CD14-positive monocyte (primary cell): ENCODE results near the gene HABP4. TPM values are rescaled to one million over a fixed set of nuclear protein-coding genes. Genes with fewer than 3 reads are reported as not detected.
A peak's percentile ranks its signal among the peaks of the same experiment; 100 is the strongest.

Source experiments
- DNase-seq, 3 donors: peaks; one replicate each; pipeline ENCODE4 v3.0.0-alpha.2; 2011 to 2022
- H2AFZ ChIP-seq: 2 replicates; pipeline ENCODE4 v1.6.0; 2012; ENCODE audit warnings: mild to moderate bottlenecking, low read depth, low read length, inconsistent platforms; ENCODE audit not compliant: insufficient read depth, poor library complexity, severe bottlenecking
- H3K27ac ChIP-seq, 2 donors: 1 replicate in 1 of 2; 2 replicates in 1 of 2; pipeline ENCODE4 v1.5.1; 2012 to 2013; ENCODE audit warnings: low read length in 2 of 2, control low read depth in 1 of 2, inconsistent platforms in 1 of 2, low read depth in 1 of 2, mild to moderate bottlenecking in 1 of 2
- H3K27me3 ChIP-seq, 2 donors: one replicate each; pipeline versions ENCODE4 v1.6.0 to v1.6.1; 2011 to 2013; ENCODE audit warnings: low read length in 2 of 2; ENCODE audit not compliant: control insufficient read depth in 2 of 2, insufficient read depth in 2 of 2
- H3K36me3 ChIP-seq, 2 donors: replicated peaks in 1 of 2; 1 replicate in 1 of 2; 2 replicates in 1 of 2; pipeline versions ENCODE4 v1.5.1 to v1.6.1; 2012 to 2013; ENCODE audit warnings: low read length in 2 of 2, control low read depth in 1 of 2, inconsistent platforms in 1 of 2, mild to moderate bottlenecking in 1 of 2; ENCODE audit not compliant: insufficient read depth in 2 of 2, control insufficient read depth in 1 of 2
- H3K4me1 ChIP-seq, 2 donors: 1 replicate in 1 of 2; 2 replicates in 1 of 2; pipeline versions ENCODE4 v1.5.1 to v1.6.1; 2012 to 2013; ENCODE audit warnings: low read length in 2 of 2, control low read depth in 1 of 2, inconsistent platforms in 1 of 2, mild to moderate bottlenecking in 1 of 2, moderate library complexity in 1 of 2; ENCODE audit not compliant: insufficient read depth in 2 of 2, control insufficient read depth in 1 of 2
- H3K4me2 ChIP-seq: replicated peaks from 2 replicates; pipeline ENCODE3; 2012; ENCODE audit warnings: low read length, moderate library complexity, mild to moderate bottlenecking; ENCODE audit not compliant: poor library complexity, severe bottlenecking; ENCODE audit errors: extremely low read depth
- H3K4me3 ChIP-seq, 3 experiments: fragments of 200-600 bp in 1 of 3; sonication (generic) in 1 of 3; replicated peaks in 1 of 3; 1 replicate in 2 of 3; 2 replicates in 1 of 3; pipeline ENCODE4 v1.5.1; 2011 to 2013; ENCODE audit warnings: low read length in 3 of 3, mild to moderate bottlenecking in 3 of 3, control low read depth in 2 of 3, low read depth in 2 of 3, inconsistent platforms in 1 of 3, moderate library complexity in 1 of 3
- H3K79me2 ChIP-seq: 2 replicates; pipeline ENCODE4 v1.6.0; 2012; ENCODE audit warnings: mild to moderate bottlenecking, control low read depth, inconsistent platforms, low read length, moderate library complexity; ENCODE audit not compliant: insufficient read depth
- H3K9ac ChIP-seq: 2 replicates; pipeline ENCODE4 v1.6.0; 2017; ENCODE audit warnings: low read length, mild to moderate bottlenecking; ENCODE audit not compliant: insufficient read depth, poor library complexity, severe bottlenecking
- H3K9me3 ChIP-seq, 2 donors: replicated peaks in 1 of 2; 1 replicate in 1 of 2; 2 replicates in 1 of 2; pipeline versions ENCODE4 v1.5.1 to v1.6.1; 2012 to 2013; ENCODE audit warnings: low read length in 2 of 2, control low read depth in 1 of 2; ENCODE audit not compliant: control insufficient read depth in 1 of 2, insufficient read depth in 1 of 2
- H4K20me1 ChIP-seq: 2 replicates; pipeline ENCODE4 v1.6.0; 2012; ENCODE audit warnings: mild to moderate bottlenecking, low read length, control low read depth, moderate library complexity; ENCODE audit not compliant: insufficient read depth
- H3K27ac Mint-ChIP-seq, 7 donors: one replicate each; pipeline ENCODE4 v1.8.0; 2020; ENCODE audit warnings: mild to moderate bottlenecking in 7 of 7, mixed read lengths in 7 of 7, moderate library complexity in 6 of 7, inconsistent platforms in 2 of 7
- H3K27me3 Mint-ChIP-seq, 3 donors: one replicate each; pipeline ENCODE4 v1.8.0; 2021 to 2022; ENCODE audit warnings: low read depth in 3 of 3, mild to moderate bottlenecking in 3 of 3, mixed read lengths in 3 of 3, moderate library complexity in 3 of 3, inconsistent platforms in 1 of 3
- H3K36me3 Mint-ChIP-seq, 2 donors: one replicate each; pipeline ENCODE4 v1.8.0; 2020; ENCODE audit warnings: mixed read lengths in 2 of 2, inconsistent platforms in 1 of 2, mild to moderate bottlenecking in 1 of 2
- H3K4me1 Mint-ChIP-seq: one replicate; pipeline ENCODE4 v1.8.0; 2020; ENCODE audit warnings: mild to moderate bottlenecking, mixed read lengths
- H3K4me3 Mint-ChIP-seq, 2 donors: one replicate each; pipeline ENCODE4 v1.8.0; 2020; ENCODE audit warnings: mild to moderate bottlenecking in 2 of 2, mixed read lengths in 2 of 2, moderate library complexity in 1 of 2
- H3K9me3 Mint-ChIP-seq, 7 donors: one replicate each; pipeline ENCODE4 v1.8.0; 2020 to 2022; ENCODE audit warnings: mixed read lengths in 7 of 7, mild to moderate bottlenecking in 6 of 7, moderate library complexity in 6 of 7, inconsistent platforms in 2 of 7
- CTCF ChIP-seq: fragments of 200-600 bp; IDR thresholded peaks from one replicate; pipeline ENCODE4 v1.8.0; 2022; ENCODE audit warnings: antibody characterized with exemption, mild to moderate bottlenecking
- WGBS: methylation state at CpG from one replicate; pipeline ENCODE4 v1.1.5; 2013; ENCODE audit warnings: missing lambda C conversion rate; ENCODE audit not compliant: insufficient coverage; 5-methylcytosine and 5-hydroxymethylcytosine counted together
- intact Hi-C, 2 donors: fragments of 100-400 bp; cut with micrococcal nuclease; formaldehyde crosslinking; loops; one replicate each; pipeline versions ENCODE4 v1.15.0 to v1.15.1; 2023
- polyA minus RNA-seq: library from RNA; depleted of rRNA, polyadenylated mRNA; stranded (reverse); fragments of >200 nt; gene quantifications from 2 replicates; pipeline ENCODE4 v1.2.3, GENCODE V29; 2012
- polyA plus RNA-seq, 3 donors: library from polyadenylated mRNA; depleted of rRNA in 1 of 3; unstranded in 2 of 3; stranded (reverse) in 1 of 3; fragments of 300-500 nt in 2 of 3; fragments of >200 nt in 1 of 3; fragmentation: Illumina TruSeq in 2 of 3; gene quantifications; 1 replicate in 2 of 3; 2 replicates in 1 of 3; pipeline ENCODE4 v1.2.3, GENCODE V29; 2012 to 2021
- total RNA-seq, 12 experiments: library from RNA in 1 of 12; stranded (reverse) in 1 of 12; fragments of 120-200 nt in 1 of 12; gene quantifications; one replicate each; pipeline ENCODE4 v1.2.4 and lab custom pipeline; 2013 to 2026; ENCODE audit warnings: mixed read lengths in 6 of 12, inconsistent platforms in 1 of 12

Gene HABP4
- 1.2 TPM for total RNA-seq (2013)
- polyA plus RNA-seq (under 1 TPM; 0.54 to 0.97 (median 0.68) TPM), polyA minus RNA-seq (0.55 and 0.88 TPM in 2 replicates), total RNA-seq (lab: John Stamatoyannopoulos, UW) (0.41 to 3.7 (median 1.6) reads per million in 11 experiments)

GRCh38 chr9:96449845-96450612 lies at the start of gene HABP4:
Gene HABP4 (plus strand): TSS chr9:96450169. CDS start chr9:96450280, 111 bp downstream.
- Mint-ChIP-seq H3K9me3 (peaks cover 0 to 9% (median 3%) of the 10 kb centered on the region in 7 donors), H3K36me3 (peaks cover 3% of the 10 kb centered on the region in 2 donors), H3K27me3 (peaks cover 45 to 74% (median 59%) of the 10 kb centered on the region in 3 donors), H3K27ac (peak within 1 kb of the TSS in 5 of 7 donors; percentile 8 to 91 (median 54)), H3K4me1 (peaks cover 14% of the 10 kb centered on the region), H3K4me3 (peak within 1 kb of the TSS; percentile 86 to 92)
- Histone ChIP-seq H3K9me3 (no peaks in the 10 kb centered on the region), H3K36me3 (no peaks in the 10 kb centered on the region), H3K79me2 (no peaks in the 10 kb centered on the region), H3K27ac (no peak within 1 kb of the TSS), H3K4me1 (peaks cover 14 to 20% of the 10 kb centered on the region in 2 donors), H3K27me3 (peaks cover 31 to 45% of the 10 kb centered on the region in 2 donors), H3K4me3 (peak within 1 kb of the TSS; percentile 28 to 75 (median 50)), H4K20me1 (no peaks in the 10 kb centered on the region), H3K9ac (peak within 1 kb of the TSS; percentile 46), H3K4me2 (peak within 1 kb of the TSS; percentile 86), H2AFZ (peak within 1 kb of the TSS; percentile 89)
- peak; percentile 91 to 95 (median 91) for DNase-seq
- TF ChIP-seq CTCF = no peak
- under 1% methylated on average over 108 of the region's 108 CpGs for WGBS
- intact Hi-C loops = loop anchor here (5.0 to 10.0 kb wide), 3 partner anchors 33 to 207 kb away; partner anchors contain the start of genes PRXL2C (in 2 of the 2) and ZNF367 (in 2 of the 2)

GRCh38 chr9:96408409-96409280 lies 41.3 kb upstream of the HABP4 start:
- Histone ChIP-seq H3K9me3 (no peaks in the 10 kb centered on the region), H3K4me3 (no peak overlapping the region), H3K27me3 (no peaks in the 10 kb centered on the region), H4K20me1 (no peaks in the 10 kb centered on the region), H3K4me2 (peak overlapping the region; percentile 6), H3K79me2 (peaks cover 95% of the 10 kb centered on the region), H3K9ac (no peak overlapping the region), H2AFZ (peak overlapping the region; percentile 63), H3K27ac (peak overlapping the region in 1 of 2 donors; percentile 56), H3K36me3 (no peaks in the 10 kb centered on the region), H3K4me1 (peaks cover 11 to 14% of the 10 kb centered on the region in 2 donors)
- no peak overlapping the region for H3K4me3 Mint-ChIP-seq
- TF ChIP-seq CTCF = no peak
- H3K36me3 Mint-ChIP-seq = no peaks in the 10 kb centered on the region
- no peaks in the 10 kb centered on the region for H3K9me3 Mint-ChIP-seq
- H3K27me3 Mint-ChIP-seq = peaks cover 0 to 2% (median 1%) of the 10 kb centered on the region in 3 donors
- intact Hi-C loops = no loop called here
- H3K27ac Mint-ChIP-seq = peak overlapping the region in 6 of 7 donors; percentile 51 to 91 (median 74)
- WGBS = 60% methylated on average over 6 of the region's 9 CpGs
- peaks cover 30% of the 10 kb centered on the region for H3K4me1 Mint-ChIP-seq
- no peak for DNase-seq
